Neural progenitor cell (in vitro differentiated cells): ENCODE results near the gene TPCN2. TPM values are rescaled to one million over a fixed set of nuclear protein-coding genes. Genes with fewer than 3 reads are reported as not detected.
A peak's percentile ranks its signal among the peaks of the same experiment; 100 is the strongest.

Experiments used
- DNase-seq: peaks from one replicate; pipeline ENCODE4 v3.0.0-alpha.2; 2016; ENCODE audit warnings: low spot score
- H2AFZ ChIP-seq: fragments of 200-600 bp; sonication (generic); replicated peaks from 2 replicates; pipeline ENCODE4 v1.6.1; 2016; ENCODE audit warnings: antibody characterized with exemption
- H3F3A ChIP-seq: fragments of 200-600 bp; sonication (generic); 2 replicates; pipeline ENCODE4 v1.6.1; 2016; ENCODE audit warnings: antibody characterized with exemption, low read depth
- H3K27ac ChIP-seq: fragments of 200-600 bp; sonication (generic); 2 replicates; pipeline ENCODE4 v1.5.1; 2016; ENCODE audit warnings: mild to moderate bottlenecking
- H3K27me3 ChIP-seq: fragments of 200-600 bp; sonication (generic); 2 replicates; pipeline ENCODE4 v1.6.1; 2016; ENCODE audit warnings: mild to moderate bottlenecking, moderate library complexity
- H3K36me3 ChIP-seq: fragments of 200-600 bp; sonication (generic); 2 replicates; pipeline ENCODE4 v1.5.1; 2016
- H3K4me1 ChIP-seq: fragments of 200-600 bp; sonication (generic); 2 replicates; pipeline ENCODE4 v1.6.1; 2016; ENCODE audit warnings: mixed run types
- H3K4me2 ChIP-seq: fragments of 200-600 bp; sonication (generic); 2 replicates; pipeline ENCODE4 v1.6.1; 2016
- H3K4me3 ChIP-seq: fragments of 200-600 bp; sonication (generic); 2 replicates; pipeline ENCODE4 v1.5.1; 2016
- H3K79me2 ChIP-seq: fragments of 200-600 bp; sonication (generic); 2 replicates; pipeline ENCODE4 v1.6.1; 2016; ENCODE audit warnings: low read depth
- H3K9ac ChIP-seq: fragments of 200-600 bp; sonication (generic); 2 replicates; pipeline ENCODE4 v1.6.1; 2016
- H3K9me3 ChIP-seq: fragments of 200-600 bp; sonication (generic); 2 replicates; pipeline ENCODE4 v1.5.1; 2016; ENCODE audit warnings: low read depth
- H4K20me1 ChIP-seq: fragments of 200-600 bp; sonication (generic); 2 replicates; pipeline ENCODE4 v1.6.1; 2016; ENCODE audit warnings: low read depth
- H3K27ac Mint-ChIP-seq: 3 replicates; pipeline ENCODE4 v1.8.0; 2021; ENCODE audit warnings: mixed read lengths
- H3K27me3 Mint-ChIP-seq: 2 replicates; pipeline ENCODE4 v1.8.0; 2022; ENCODE audit warnings: low read depth, mild to moderate bottlenecking, inconsistent platforms, moderate library complexity, mixed read lengths; ENCODE audit not compliant: insufficient read depth
- H3K36me3 Mint-ChIP-seq: 3 replicates; pipeline ENCODE4 v1.8.0; 2021; ENCODE audit warnings: mixed read lengths
- H3K4me1 Mint-ChIP-seq: 3 replicates; pipeline ENCODE4 v1.8.0; 2021; ENCODE audit warnings: mixed read lengths
- H3K4me3 Mint-ChIP-seq: 3 replicates; pipeline ENCODE4 v1.8.0; 2021; ENCODE audit warnings: mild to moderate bottlenecking, moderate library complexity, mixed read lengths
- H3K9me3 Mint-ChIP-seq: 3 replicates; pipeline ENCODE4 v1.8.0; 2020; ENCODE audit warnings: mixed read lengths
- CTCF ChIP-seq: fragments of 200-600 bp; sonication (generic); IDR thresholded peaks from 2 replicates; pipeline ENCODE4 v1.5.1; 2017; ENCODE audit warnings: antibody characterized with exemption, mild to moderate bottlenecking
- EZH2 ChIP-seq: fragments of 200-600 bp; sonication (generic); IDR thresholded peaks from 2 replicates; pipeline ENCODE4 v1.6.1; 2017; ENCODE audit warnings: antibody characterized with exemption, mild to moderate bottlenecking, moderate library complexity
- EZH2phosphoT487 ChIP-seq: fragments of 200-600 bp; sonication (generic); IDR thresholded peaks from 2 replicates; pipeline ENCODE4 v1.6.1; 2017; ENCODE audit warnings: antibody characterized with exemption
- total RNA-seq: library from RNA; depleted of rRNA; stranded (reverse); fragments of >200 nt; gene quantifications from 2 replicates; pipeline ENCODE4 v1.2.3, GENCODE V29; 2015; ENCODE audit warnings: low replicate concordance

The TPCN2 gene
- total RNA-seq, 1 donor from 2014 or later: 7.2 TPM

- peaks cover 10% of the 10 kb centered on the region for H4K20me1 ChIP-seq
- H3K27me3 Mint-ChIP-seq: peaks cover 2% of the 10 kb centered on the region
- no peak for TF ChIP-seq CTCF
- TF ChIP-seq EZH2: no peak
- TF ChIP-seq EZH2phosphoT487: no peak
- H3K9ac ChIP-seq: no peak overlapping the region
- peaks cover 9% of the 10 kb centered on the region for H3K36me3 Mint-ChIP-seq
- no peaks in the 10 kb centered on the region for H3K9me3 ChIP-seq
- H3K4me3 ChIP-seq: no peak overlapping the region
- H3K27me3 ChIP-seq: no peaks in the 10 kb centered on the region
- H3K4me1 ChIP-seq: no peaks in the 10 kb centered on the region
- H3K27ac ChIP-seq: no peak overlapping the region
- H2AFZ ChIP-seq: no peak overlapping the region
- H3K9me3 Mint-ChIP-seq: no peaks in the 10 kb centered on the region
- DNase-seq: no peak
- no peaks in the 10 kb centered on the region for H3K79me2 ChIP-seq
- no peaks in the 10 kb centered on the region for H3K36me3 ChIP-seq
- no peak overlapping the region for H3K4me2 ChIP-seq
- peaks cover 3% of the 10 kb centered on the region for H3K4me1 Mint-ChIP-seq
- no peaks in the 10 kb centered on the region for H3F3A ChIP-seq
- H3K27ac Mint-ChIP-seq: no peak overlapping the region
- no peak overlapping the region for H3K4me3 Mint-ChIP-seq
Measured at GRCh38 chr11:69085490-69086095, 36.9 kb downstream of the TPCN2 start.

DNA sequence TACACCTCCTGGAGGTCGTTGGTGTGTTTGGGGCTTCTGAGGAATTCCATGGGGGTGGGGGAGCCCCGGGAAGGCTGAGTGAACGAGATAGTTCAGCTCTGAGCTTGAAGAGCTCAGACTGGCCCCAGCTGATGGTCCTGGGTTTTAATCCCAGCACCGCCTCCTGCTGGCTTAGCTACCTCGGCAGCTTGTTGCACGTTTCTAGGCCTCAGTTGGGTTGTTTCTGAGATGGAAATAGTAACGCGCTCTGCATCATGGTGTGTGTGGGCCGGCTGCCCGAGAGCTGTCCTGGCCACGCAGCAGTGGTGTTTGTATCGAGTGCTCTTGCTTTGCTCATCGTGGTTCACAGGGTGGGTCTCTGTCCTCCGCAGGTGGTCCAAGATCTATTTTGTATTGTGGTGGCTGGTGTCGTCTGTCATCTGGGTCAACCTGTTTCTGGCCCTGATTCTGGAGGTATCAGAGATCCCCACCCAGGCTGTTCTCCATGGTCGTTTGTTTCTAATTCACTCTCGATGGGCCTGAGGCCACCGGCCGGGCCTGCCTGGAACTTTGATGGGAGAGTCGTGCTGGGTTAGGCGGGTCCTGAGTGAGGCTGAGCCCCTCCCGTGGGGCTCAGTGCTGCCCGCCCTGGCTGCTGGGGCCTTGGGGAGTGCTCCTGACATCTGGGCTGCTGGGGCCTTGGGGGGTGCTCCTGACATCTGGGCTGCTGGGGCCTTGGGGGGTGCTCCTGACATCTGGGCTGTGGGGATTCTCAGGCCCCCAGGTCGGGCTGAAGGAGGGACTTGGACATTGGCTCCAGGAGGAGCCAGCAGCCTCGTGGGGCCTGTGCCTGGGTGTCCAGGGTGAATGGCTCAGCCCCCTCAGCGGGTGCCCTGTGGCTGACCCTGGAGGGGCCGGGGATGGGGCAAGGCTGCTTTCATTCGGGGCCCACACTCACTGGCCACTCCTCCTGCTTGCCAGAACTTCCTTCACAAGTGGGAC, 37.7 kb downstream of the TPCN2 start:
- H3K9ac ChIP-seq: no peak overlapping the region
- no peaks in the 10 kb centered on the region for H3K27me3 ChIP-seq
- DNase-seq: peak; percentile 31

DNA sequence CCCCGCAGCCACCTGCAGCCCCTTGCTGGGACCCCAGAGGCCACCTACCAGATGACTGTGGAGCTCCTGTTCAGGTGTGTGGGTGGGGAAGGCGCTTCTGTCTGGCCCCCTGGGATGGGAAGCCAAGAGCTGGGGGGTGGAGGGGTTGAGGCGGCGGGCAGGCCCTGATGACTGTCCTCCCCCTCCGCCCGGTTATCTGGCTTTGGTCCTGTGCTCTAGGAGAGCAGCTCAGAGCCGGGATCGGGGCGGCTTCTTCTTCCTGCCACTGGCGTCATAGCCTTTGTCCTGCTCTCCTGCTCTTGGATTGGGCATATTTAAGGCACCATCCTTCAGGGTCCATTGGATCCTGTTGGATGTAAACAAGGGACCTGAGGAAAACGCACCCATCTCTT, 38.4 kb downstream of the TPCN2 start:
- H3K4me1 Mint-ChIP-seq: peaks cover 3% of the 10 kb centered on the region
- Histone ChIP-seq H3K4me2 (no peak overlapping the region), H3K4me3 (no peak overlapping the region), H3K4me1 (no peaks in the 10 kb centered on the region), H3K36me3 (no peaks in the 10 kb centered on the region), H4K20me1 (peaks cover 10% of the 10 kb centered on the region), H2AFZ (no peak overlapping the region), H3K27me3 (no peaks in the 10 kb centered on the region), H3K9ac (no peak overlapping the region), H3F3A (no peaks in the 10 kb centered on the region), H3K79me2 (no peaks in the 10 kb centered on the region), H3K9me3 (no peaks in the 10 kb centered on the region), H3K27ac (no peak overlapping the region)
- peaks cover 2% of the 10 kb centered on the region for H3K27me3 Mint-ChIP-seq
- TF ChIP-seq EZH2phosphoT487 (no peak), CTCF (no peak)
- no peak overlapping the region for H3K4me3 Mint-ChIP-seq
- no peak overlapping the region for H3K27ac Mint-ChIP-seq
- H3K36me3 Mint-ChIP-seq: peaks cover 8% of the 10 kb centered on the region
- DNase-seq: no peak
- no peaks in the 10 kb centered on the region for H3K9me3 Mint-ChIP-seq

More for the DNA sequence above, 37.7 kb downstream of the TPCN2 start:
- no peak overlapping the region for H3K27ac ChIP-seq
- H3K4me3 ChIP-seq: no peak overlapping the region
- no peaks in the 10 kb centered on the region for H3K9me3 Mint-ChIP-seq
- peaks cover 9% of the 10 kb centered on the region for H3K36me3 Mint-ChIP-seq
- H3K27me3 Mint-ChIP-seq: peaks cover 2% of the 10 kb centered on the region
- no peaks in the 10 kb centered on the region for H3K9me3 ChIP-seq
- no peaks in the 10 kb centered on the region for H3K79me2 ChIP-seq
- H3F3A ChIP-seq: no peaks in the 10 kb centered on the region
- H3K36me3 ChIP-seq: no peaks in the 10 kb centered on the region
- no peaks in the 10 kb centered on the region for H3K4me1 ChIP-seq
- H4K20me1 ChIP-seq: peaks cover 10% of the 10 kb centered on the region
- no peak overlapping the region for H3K4me2 ChIP-seq
- H3K4me3 Mint-ChIP-seq: peak overlapping the region; percentile 42
- peaks cover 3% of the 10 kb centered on the region for H3K4me1 Mint-ChIP-seq
- no peak for TF ChIP-seq EZH2phosphoT487
- no peak for TF ChIP-seq CTCF
- no peak for TF ChIP-seq EZH2
- peak overlapping the region; percentile 47 for H3K27ac Mint-ChIP-seq
- no peak overlapping the region for H2AFZ ChIP-seq
